GM19239 (cell line): Measurements from ENCODE around the gene COL27A1.
"Not testable (repeated sequence)": the region's sequence is repeated elsewhere in the genome, so short reads cannot be mapped to it uniquely, and the experiment has no call there.

Experiments used
- DNase-seq: peaks from one replicate; pipeline ENCODE4 v3.0.0; 2011; ENCODE audit warnings: low spot score; ENCODE audit not compliant: insufficient read length
- FAIRE-seq: peaks from 2 replicates; lab custom pipeline; 2011; peaks lifted over from hg19 to GRCh38; lab: Jason Lieb, UNC

The COL27A1 gene

DNA sequence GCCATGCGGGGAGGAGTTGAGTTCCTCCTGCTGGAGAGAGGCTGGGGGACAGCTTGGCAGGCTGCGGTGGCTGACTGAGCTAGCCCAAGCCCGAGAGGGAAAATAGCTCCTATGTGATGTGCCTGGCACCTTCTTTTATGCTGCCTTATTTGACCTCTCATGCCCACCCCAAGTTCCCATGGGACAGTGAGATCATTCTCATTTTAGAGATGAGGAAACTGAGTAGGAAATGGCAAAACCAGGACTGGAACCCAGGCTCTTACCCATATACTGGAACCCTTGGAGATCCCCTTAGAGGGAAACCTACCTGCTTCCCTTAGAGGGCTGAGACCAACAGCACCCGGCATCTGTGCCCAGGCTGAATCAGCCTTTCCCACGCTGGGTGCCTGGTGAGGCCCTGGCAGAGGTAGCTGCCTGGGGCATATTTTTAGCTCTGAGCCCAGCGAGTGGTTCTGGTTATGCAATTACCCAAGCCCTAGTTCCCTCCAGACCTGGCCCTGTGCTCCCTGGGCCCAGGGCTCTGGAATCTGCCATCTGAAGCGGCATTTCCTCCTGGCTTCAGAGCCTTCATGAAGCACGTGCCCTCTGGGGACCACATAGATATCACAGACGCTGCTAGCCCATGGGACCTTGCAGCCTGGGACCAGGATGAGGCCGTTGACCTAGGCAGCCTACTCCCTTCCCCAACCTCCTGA is 23.6 kb downstream of the COL27A1 start:
- no peak for FAIRE-seq
- DNase-seq = no peak

DNA sequence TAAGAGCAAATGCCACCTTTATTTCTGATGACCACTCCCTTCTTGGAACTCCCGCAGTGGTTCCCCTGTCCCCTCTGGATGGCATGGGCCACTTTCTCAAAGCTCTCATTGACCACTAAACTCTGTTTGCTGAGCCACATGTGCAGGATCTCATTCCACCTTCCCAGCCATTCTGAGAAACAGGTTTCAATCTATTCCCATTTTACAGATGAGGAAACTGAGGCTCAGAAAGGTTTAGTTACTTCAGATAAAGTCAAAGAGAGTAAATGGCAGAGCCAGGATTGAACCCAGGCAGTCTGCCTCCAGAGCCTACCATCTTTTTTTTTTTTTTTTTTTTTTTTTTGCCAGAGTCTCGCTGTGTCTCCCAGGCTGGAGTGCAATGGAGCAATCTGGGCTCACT is 24.2 kb downstream of the COL27A1 start:
- FAIRE-seq = no peak

DNA sequence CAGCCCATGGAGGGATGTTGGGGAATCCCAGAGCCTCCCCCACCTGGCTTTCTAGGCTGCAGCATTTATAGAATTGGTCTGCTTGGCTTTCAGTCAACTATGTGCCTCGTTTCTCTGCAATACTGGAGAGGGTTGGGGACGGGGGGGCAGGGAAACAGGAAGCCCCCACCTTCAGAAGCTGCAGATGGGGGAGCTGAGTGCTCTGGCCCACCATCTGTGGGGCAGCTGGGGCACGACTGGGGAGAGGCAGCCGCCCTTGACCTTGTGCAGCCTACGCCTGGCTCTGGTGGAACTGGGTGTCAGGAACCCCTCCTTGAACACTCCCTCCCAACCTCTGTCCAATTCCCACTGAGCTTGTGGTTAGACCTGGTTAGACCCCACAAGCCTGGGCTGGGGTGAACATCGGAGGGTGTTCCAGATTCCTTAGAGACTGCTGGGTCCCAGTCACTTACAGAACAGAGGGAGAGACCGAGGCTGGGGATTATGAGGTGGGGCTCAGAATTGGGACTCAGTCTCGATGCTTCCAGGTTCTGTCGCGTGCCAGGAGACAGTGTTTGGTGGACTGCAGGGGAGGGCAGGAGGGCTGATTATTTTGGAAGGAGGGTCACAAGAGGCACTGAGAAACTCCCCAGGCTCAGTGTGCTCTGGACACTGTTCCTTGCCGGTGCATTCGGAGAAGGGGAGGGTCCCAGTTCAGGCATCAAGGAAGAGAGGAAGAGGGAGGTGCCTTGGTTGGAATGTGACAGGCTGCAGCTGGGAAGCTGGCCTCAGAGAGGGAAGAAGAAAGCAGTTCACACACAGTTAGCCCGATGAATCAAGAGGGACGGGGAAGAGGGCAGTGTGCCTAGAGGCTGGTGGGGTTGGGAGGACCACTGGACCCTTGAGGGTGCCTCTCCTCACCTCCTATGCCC is 25.6 kb downstream of the COL27A1 start:
- FAIRE-seq (no peak), DNase-seq (no peak)

More for the DNA sequence above, 24.2 kb downstream of the COL27A1 start:
- no peak for DNase-seq

DNA sequence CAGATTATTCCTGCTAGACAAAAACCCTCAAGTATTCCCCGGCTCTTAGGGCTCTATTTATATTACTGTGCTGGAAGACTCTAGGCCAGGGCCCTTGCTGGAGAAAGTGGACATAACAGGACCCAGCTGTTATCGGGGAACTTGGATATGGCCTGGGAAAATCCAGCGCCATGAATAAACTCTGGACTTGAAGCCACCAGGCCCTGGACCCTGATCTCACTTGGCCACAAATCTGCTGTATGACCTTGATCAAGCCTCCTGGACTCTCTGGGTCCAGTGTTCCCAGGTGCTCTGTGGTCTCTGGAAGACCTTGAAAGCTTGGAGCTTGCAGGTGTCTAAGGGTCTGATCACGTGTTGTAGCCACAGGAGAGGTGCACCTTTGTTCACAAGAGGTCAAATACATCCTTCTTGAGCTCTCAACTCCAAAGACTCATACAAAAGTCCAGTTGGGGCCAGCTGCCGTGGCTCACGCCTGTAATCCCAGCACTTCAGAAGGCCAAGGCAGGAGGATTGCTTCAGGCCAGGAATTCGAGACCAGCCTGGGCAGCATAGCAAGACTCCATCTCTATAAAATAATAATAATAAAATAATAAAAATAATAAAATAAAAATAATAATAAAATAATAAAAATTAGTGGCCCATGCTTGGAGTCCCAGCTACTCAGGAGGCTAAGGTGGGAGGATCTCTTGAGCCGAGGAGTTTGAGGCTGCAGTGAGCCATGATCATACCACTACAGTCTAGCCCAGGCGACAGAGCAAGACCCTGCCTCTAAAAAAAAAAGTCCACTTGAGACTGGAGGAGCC is 26.5 kb downstream of the COL27A1 start:
- FAIRE-seq (no peak), DNase-seq (no peak)

DNA sequence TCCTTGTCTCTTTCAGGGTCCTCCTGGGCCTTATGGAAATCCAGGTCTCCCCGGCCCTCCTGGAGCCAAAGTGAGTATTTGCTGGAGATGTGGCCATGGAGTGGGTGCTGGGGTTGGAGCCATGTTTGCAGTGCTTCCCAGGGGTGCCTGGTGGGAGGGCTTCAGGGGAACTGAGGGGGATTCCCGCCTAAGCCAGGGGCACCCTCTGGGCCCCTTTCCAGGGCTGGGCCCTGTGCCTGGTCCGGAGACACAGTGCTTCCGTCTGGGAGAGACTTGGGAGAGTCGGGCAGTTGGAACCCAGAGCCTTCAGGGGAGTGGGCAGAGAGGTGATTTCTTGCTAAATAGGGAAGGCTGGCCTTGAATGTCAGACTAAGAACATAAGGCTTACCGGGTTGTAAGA is 27.7 kb downstream of the COL27A1 start:
- DNase-seq (no peak), FAIRE-seq (no peak)

DNA sequence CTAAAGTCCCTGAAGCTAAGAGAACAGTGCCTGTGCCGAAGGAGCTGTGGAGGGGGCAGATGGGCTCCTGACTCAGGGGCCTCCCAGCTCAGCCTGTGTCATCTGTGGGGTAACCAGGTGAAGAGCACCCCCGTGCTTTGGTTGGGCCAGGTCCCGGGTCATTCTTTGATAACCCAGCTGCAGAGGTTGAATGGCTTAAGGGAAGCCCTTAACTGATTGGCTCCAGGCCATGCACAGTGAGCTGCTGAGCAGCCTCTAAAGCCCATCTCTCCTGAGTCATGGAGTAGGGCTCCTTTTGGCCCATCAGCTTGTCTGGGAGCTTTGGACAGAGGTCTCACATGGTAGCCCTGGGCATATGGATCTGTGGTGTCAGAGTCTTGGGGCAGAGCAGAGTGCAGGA is 28.7 kb downstream of the COL27A1 start:
- DNase-seq (no peak), FAIRE-seq (no peak)

DNA sequence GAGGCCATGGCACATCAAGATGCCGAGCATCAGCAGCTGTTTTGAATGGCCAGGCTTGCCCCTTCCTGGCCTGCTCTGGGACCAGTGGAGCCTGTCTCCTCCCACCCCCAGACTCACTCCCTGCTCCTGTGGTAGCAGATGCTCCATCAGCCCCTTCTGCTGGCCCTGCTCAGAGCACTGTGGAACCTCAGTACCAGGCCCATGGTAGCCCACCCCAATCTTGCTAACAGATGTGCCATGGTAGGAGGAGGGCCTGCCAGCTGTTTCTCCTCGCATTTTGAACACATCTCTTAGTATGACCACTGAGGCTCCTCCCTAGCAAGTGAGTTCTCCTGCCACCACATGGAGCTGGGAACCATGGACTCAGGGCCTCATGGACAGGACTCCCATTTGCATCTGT is 29.5 kb downstream of the COL27A1 start:
- DNase-seq (no peak), FAIRE-seq (no peak)

DNA sequence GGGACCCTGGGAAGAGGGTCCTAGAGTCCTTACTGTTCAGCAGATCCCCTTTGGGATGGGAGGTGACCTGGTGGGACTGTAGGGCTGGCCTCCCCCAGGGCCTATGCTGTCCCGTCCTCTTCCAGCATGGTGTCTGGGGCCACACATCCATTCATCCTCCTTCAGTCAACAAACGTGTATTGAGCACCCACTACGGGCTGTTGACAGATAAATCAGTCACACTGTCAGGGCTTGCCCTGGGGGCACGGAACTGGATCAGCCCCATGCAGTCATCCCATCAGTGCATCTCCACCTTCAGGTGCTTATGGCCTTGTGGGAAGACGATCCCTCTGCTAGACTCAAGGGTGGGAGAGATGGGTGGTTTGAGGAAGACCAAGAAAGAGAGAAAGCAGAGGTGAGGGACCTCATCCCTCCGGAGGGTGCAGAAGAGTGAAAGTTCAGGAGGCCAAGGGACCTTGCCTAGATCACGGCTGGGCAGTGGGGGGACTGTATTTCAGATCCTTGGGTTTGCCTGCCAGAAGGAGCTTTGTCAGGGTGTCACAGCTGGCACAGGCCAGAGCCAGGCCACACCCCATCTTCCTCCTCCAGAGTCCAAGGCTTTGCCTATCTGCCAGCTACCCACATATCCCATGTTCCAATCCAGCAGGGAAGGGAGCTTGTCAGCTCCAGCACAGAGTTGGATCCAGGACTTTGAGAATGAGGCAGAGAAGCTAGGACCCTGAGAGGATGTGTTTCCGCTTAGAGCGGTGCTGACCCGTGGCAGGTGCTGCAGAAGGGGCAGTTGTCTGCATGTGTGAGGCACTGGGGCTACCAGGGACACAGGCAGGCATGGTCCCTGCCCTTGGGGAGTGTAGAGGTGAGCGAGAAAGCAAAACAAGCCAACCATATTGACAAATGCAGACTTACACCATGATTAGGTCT is 30.5 kb downstream of the COL27A1 start:
- FAIRE-seq = no peak
- DNase-seq = no peak

DNA sequence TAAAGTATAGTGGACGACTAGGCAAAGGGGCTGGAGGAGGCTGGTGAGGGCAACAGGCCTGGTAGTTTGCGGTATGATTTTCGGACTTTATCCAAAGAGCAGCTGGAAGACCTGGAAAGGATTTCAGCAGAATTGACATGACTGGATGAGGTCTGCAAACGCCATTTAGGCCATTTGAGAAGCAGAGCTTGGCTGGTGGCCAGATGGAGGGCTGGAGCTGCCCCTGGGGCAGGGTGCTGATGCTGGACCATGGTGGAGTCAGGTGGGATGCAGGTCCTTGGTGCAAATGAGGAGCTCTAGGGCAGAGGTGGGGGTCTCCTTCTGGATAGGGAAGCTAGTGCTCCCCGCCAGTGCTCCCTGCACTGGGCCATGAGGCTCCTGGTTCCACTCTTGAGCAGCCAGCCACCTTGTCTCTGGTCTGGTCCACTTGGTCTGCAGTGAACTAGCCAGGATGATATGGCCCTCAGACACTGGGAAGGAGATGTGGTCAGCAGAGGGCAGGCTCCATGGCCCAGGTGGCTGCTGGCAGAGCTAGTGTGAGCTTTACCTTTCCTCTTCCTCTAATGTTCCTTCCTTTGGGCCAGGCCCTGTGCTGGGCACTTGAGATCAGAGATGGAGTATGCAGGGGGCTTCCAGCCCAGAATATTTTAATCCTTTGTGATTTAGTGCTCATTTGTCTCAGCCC is 31.4 kb downstream of the COL27A1 start:
- DNase-seq (no peak), FAIRE-seq (no peak)

DNA sequence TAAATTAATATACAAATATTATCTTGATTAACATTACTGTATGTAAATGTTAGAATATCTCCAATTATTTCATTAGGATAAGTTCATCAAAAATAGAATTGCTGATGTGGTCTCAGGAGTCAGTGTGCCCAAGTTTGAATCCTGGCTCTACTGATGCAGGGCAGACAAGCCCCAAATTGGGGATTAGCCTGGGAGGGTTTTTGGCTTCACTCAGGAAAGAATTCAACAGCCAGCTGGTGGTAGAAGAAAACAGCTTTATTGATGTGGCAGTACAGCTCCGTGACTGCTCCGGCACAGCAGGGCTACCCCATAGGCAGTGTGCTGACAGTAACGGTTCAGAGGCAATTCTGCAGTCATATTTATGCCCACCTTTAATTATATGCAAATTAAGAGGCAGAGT is 32.5 kb downstream of the COL27A1 start:
- FAIRE-seq (no peak), DNase-seq (no peak)

DNA sequence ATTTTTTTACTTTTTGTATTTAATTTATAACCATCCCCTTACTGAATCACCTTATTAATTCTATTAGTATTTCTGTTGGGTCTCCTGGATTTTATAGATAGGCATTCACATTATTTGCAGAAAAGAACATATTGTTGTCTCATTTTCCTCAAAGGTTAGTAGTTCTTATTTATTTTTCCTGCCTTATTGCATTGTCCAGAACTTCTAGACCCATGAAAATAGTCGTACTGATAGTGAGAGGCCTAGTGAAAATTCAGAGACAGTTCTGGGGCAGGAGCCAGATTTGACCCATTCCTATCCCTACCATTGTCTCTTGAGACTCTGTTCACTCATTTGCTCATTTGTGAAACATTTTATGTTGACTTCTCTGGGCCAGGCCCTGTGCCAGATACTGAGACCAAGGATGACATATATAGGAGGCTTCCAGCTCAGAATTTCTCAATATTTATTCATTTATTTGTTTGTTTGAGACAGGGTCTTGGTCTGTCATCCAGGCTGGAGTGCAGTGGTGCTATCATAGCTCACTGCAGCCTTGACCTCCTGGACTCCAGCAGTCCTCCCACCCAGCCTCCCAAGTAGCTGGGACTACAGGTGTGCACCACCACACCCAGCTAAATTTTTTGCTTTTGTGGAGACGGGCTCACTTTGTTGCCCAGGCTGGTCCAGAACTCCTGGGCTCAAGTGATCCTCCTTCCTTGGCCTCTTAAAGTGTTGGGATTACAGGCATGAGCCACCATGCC is 34.7 kb downstream of the COL27A1 start:
- DNase-seq (no peak), FAIRE-seq (no peak)

DNA sequence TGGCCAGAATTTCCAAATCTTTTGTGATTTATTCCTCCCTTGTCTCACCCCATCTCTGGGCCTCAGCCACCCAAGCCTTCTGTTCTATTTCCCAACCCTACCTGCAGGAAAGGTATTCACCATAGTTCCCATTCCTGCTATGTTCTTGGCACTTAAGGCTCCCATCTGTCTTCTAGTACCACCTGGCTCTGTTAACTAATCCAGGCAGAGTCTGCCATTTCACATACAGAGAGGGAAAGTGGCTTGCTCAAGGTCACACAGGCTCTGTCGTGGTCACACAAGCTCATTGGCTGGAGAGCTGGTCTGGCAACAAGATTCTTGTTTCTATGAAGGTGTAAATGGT is 35.2 kb downstream of the COL27A1 start:
- DNase-seq (no peak), FAIRE-seq (no peak)

DNA sequence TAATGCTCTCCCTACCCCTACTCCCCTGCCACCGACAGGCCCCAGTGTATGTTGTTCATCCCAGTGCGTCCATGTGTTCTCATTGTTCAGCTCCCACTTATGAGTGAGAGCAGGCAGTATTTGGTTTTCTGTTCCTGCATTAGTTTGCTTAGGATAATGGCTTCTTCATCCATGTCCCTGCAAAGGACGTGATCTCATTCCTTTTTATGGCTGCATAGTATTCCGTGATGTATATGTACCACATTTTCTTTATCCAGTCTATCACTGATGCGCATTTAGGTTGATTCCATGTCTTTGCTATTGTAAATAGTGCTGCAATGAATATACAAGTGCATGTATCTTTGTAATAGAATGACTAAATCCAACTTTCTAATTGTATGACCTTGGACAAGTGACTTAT is 36.1 kb downstream of the COL27A1 start:
- not testable (repeated sequence) for FAIRE-seq

DNA sequence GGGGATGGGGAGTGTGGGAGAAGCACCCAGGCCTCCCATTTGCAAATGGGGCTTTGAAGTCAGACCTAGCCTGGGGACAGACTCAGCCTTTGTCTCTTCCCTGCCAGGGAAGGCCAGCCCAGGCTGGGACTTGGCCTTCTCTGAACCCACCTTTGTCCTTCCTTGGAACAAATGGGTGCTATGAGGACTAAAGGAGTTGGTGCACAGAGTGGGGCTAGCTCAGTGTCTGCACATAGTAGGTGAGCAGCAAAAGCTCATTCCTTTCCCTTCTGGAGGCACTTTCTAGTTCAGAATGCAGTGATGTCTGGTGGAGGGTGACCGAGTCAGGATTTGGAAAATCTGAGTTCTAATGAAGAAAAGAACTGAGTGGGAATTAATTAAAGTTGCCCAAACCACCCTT is 37.2 kb downstream of the COL27A1 start:
- no peak for FAIRE-seq

More for the DNA sequence above, 36.1 kb downstream of the COL27A1 start:
- not testable (repeated sequence) for DNase-seq

DNA sequence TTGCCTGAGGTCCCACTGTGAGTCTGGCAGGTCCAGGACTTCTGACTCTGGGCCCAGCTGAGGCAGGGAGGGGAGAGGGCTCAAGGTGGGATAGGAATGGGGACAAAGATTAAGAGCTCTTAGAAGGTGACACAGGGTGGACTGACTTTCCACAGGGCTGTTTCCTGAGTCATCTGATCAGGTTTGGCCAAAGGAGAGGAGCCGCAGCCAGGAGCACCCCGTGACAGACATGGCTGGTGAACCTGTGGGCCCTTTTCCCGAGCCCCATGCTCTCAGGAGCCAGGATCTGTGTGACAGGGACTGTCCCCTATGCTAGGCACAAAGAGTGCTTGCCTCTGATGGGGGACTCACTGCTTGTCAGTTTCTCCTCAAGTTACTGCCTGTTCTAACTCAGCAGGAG is 37.8 kb downstream of the COL27A1 start:
- DNase-seq = no peak
- FAIRE-seq = no peak

More for the DNA sequence above, 37.2 kb downstream of the COL27A1 start:
- DNase-seq = no peak

DNA sequence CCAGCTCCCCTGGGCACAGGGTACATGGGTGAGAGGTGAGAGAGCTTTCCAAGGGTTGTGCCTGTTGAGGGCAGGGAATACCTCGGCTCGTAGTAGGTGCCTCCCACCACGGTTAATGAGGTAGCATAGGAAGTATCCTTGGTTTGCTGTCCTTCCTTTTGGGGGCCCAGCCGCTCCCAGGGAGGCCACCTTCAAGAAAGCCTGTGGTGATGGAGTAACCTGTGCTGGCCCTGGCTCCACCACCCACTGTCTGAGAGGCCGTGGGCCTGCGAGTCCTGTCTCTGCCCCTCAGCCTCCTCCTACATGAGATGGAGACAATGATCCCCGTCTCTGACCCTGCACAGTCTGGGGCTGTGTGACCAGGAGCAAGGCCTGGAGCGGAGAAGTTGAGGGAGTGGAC is 40.8 kb downstream of the COL27A1 start:
- FAIRE-seq (no peak), DNase-seq (no peak)

DNA sequence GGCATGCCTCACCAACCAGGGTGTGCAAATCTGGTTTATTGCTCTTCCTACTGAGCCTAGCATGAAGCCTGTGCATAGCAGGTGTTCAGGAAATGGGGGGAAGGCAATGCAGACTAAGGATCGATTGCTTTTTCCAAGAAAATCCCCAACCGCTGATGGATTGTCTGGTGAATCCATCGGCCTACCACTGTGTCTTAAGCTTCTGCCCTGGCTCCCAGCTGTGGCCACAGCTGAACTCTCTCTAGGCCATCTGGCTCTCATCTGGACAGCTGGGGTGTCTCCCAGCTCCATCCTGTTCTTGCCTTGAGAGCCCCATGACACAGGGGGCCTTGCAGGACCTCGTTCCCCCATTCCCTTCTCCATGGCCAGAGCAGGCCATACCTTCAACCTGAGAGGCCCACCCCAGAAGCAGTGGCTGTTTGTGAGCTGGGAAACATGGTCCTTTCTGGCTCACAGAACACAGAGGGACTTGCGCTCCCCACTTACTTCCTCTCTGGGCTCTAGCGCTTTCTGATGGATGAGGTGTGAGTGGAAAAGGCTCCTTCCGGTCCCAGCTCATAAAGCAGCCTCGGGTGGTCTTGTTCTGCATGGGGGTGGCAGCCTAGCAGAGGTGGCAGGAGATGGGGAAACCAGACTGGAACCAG is 41.8 kb downstream of the COL27A1 start:
- no peak for FAIRE-seq
- DNase-seq = no peak
